GF-D8 (cell line): ENCODE measurements around the gene MOSPD3.
"Not testable (repeated sequence)": the region's sequence is repeated elsewhere in the genome, so short reads cannot be mapped to it uniquely, and the experiment has no call there.

Source experiments
- DNase-seq: peaks from one replicate; lab custom pipeline; 2025; lab: John Stamatoyannopoulos, UW

Gene MOSPD3

GRCh38 chr7:100611983-100612729 is at the start of gene MOSPD3:
TSS of gene MOSPD3 (plus strand) at chr7:100612540. CDS start at chr7:100612792, 252 bp downstream.
- peak; percentile 97 for DNase-seq

- DNase-seq = no peak
These were observed 49.2 kb upstream of the MOSPD3 start for GRCh38 chr7:100563100-100563564.

GRCh38 chr7:100563809-100564400 is 48.4 kb upstream of the MOSPD3 start:
- no peak for DNase-seq

- DNase-seq = not testable (repeated sequence)
These were observed 47.9 kb upstream of the MOSPD3 start for GRCh38 chr7:100564405-100564804.

- no peak for DNase-seq
These were observed 47.2 kb upstream of the MOSPD3 start for GRCh38 chr7:100565133-100565571.

GRCh38 chr7:100566018-100566531 is 46.3 kb upstream of the MOSPD3 start:
- DNase-seq = no peak

GRCh38 chr7:100567031-100567730 is 45.2 kb upstream of the MOSPD3 start:
- no peak for DNase-seq

GRCh38 chr7:100567751-100568175 is 44.6 kb upstream of the MOSPD3 start:
- no peak for DNase-seq

- no peak for DNase-seq
These were observed 44.0 kb upstream of the MOSPD3 start for GRCh38 chr7:100568176-100568895.

- no peak for DNase-seq
These were observed 43.2 kb upstream of the MOSPD3 start for GRCh38 chr7:100568896-100569844.

GRCh38 chr7:100570954-100571828 is 41.1 kb upstream of the MOSPD3 start:
- DNase-seq = no peak

GRCh38 chr7:100571829-100572116 is 40.6 kb upstream of the MOSPD3 start:
- no peak for DNase-seq

GRCh38 chr7:100572281-100572948 is 39.9 kb upstream of the MOSPD3 start:
- no peak for DNase-seq

GRCh38 chr7:100572949-100573675 is 39.2 kb upstream of the MOSPD3 start:
- DNase-seq = no peak

- no peak for DNase-seq
These were observed 38.5 kb upstream of the MOSPD3 start, which contains the start of gene SAP25 for GRCh38 chr7:100573691-100574361. TSS of gene SAP25 (minus strand) at chr7:100573900. CDS start at chr7:100573742, 158 bp downstream.

GRCh38 chr7:100574362-100575205 is 37.8 kb upstream of the MOSPD3 start:
- DNase-seq = no peak

GRCh38 chr7:100575206-100575631 is 37.1 kb upstream of the MOSPD3 start:
- no peak for DNase-seq
